ENCODE data around the gene SURF1.

SURF1 gene, protein sequence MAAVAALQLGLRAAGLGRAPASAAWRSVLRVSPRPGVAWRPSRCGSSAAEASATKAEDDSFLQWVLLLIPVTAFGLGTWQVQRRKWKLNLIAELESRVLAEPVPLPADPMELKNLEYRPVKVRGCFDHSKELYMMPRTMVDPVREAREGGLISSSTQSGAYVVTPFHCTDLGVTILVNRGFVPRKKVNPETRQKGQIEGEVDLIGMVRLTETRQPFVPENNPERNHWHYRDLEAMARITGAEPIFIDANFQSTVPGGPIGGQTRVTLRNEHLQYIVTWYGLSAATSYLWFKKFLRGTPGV

DNA sequence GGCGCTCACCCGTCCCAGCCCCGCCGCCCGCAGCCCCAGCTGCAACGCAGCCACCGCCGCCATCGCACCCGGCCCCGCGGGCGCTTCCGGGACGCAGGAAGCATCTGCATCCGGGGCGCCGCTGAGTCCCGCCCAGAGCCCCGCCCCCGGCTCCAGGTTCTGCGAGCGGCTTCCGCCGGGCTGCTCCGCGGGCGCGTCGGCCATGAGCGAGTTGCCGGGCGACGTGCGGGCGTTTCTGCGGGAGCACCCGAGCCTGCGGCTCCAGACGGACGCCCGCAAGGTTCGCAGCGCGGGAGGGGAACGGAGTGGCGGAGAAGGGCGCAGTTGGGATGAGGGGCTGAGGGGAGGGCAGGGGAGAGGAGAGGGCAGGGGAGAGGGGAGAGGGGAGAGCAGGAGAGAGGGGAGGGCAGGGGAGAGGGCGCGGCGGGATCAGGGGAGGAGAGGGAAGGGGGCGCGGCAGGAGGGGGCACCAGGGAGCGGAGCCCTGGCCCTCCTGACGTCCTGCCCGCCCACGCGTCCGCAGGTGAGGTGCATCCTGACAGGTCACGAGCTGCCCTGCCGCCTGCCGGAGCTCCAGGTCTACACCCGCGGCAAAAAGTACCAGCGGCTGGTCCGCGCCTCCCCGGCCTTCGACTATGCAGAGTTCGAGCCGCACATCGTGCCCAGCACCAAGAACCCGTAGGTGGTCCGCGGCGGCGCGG lies at the start of gene SURF1, which contains the start of gene SURF2:
Gene SURF1, minus strand, starts transcription at position 97 of the 701 bp plus-strand sequence. Its CDS starts 34 bp downstream, at position 63.
Gene SURF2, plus strand, starts transcription at position 160 of the 701 bp plus-strand sequence. Its CDS starts 43 bp downstream, at position 203.
- DNase-seq (ENCODE audit: extremely low read depth, insufficient read length): peak; percentile 90
- Histone ChIP-seq H3K4me3 (replicated peaks; ENCODE audit: low read depth, low read length) (peak within 1 kb of the TSS; percentile 85), H3K36me3 (ENCODE audit: control insufficient read depth, insufficient read depth, low read length) (peaks cover 28% of the 10 kb centered on the region), H3K27me3 (replicated peaks; ENCODE audit: control insufficient read depth, insufficient read depth, low read length) (no peaks in the 10 kb centered on the region)
- TF ChIP-seq, protein P1, sequence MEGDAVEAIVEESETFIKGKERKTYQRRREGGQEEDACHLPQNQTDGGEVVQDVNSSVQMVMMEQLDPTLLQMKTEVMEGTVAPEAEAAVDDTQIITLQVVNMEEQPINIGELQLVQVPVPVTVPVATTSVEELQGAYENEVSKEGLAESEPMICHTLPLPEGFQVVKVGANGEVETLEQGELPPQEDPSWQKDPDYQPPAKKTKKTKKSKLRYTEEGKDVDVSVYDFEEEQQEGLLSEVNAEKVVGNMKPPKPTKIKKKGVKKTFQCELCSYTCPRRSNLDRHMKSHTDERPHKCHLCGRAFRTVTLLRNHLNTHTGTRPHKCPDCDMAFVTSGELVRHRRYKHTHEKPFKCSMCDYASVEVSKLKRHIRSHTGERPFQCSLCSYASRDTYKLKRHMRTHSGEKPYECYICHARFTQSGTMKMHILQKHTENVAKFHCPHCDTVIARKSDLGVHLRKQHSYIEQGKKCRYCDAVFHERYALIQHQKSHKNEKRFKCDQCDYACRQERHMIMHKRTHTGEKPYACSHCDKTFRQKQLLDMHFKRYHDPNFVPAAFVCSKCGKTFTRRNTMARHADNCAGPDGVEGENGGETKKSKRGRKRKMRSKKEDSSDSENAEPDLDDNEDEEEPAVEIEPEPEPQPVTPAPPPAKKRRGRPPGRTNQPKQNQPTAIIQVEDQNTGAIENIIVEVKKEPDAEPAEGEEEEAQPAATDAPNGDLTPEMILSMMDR (IDR thresholded peaks at IDR 0.05; ENCODE audit: insufficient read depth, low read length, poor library complexity, severe bottlenecking): peak; percentile 42

DNA sequence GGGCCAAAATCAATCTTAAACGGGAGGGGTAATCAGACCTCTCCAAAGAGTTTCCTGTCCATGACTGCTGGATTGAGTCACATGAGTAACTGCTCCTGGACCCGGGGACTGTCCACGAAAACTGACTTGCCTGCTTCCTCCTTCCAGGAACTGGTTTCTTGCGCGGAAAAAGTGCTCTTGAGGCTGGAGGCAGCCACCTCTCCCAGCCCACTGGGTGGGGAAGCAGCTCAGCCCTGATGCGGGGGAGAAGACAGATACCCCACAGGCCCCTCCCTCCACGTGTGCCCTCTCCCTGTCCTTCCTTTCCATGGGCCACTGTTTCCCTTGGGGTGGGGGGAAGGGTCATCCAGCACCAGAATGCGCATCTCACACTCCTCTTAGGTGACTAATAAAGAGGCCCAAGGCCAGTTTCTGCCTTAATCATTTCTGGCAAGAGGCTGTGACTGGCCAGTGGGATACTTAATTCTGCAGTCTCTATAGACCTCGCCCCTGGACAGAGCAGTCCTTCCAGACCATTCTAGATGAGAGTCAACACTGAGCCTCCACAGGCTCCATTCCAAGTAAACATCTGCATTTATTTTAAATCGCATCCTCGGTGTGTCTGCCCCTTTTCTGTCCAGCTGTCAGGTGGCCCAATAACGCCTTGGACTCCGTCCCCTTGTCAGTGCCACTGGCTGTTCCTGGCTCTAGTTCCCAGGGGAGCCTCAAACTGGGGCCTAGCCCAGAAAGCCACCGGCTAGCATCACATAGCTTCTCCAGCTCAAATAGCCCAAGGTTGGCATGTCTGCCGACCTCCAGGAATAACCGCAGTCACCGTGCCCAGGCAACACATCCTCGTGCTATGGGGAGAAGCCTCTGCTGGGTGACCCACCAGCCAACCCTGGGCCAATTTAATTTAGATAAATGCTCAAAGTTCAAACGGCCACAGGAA lies 49.5 kb upstream of the SURF1 start:
- no peak overlapping the region for H3K4me3 ChIP-seq (replicated peaks; ENCODE audit: low read depth, low read length)

DNA sequence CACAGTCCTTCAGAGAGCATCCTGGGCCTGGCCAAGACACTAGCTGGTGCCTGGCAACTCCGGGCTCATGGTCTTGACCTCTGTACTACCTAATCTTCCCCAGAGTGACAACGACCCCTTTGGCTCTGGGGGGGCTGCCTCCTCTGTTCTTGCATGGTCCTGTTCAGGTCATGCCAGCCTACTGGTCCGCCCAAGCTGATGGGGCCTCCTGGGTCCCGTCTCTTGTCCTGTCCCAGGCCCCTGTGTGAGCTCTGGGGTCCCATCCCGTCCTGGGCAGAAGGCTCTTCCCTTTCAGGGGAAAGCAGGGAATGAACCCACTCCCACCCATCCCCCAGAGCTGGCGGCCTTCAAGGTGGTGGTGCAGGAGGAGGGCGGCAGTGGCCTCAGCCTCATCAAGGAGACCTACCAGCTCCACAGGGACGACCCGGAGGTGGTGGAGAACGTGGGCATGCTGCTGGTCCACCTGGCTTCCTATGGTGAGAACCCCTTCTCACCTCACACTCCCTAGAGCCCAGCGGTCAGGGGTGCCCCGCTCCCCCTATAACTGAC lies 48.2 kb upstream of the SURF1 start:
- Histone ChIP-seq H3K36me3 (ENCODE audit: control insufficient read depth, insufficient read depth, low read length) (peaks cover 30% of the 10 kb centered on the region), H3K4me3 (replicated peaks; ENCODE audit: low read depth, low read length) (no peak overlapping the region), H3K27me3 (replicated peaks; ENCODE audit: control insufficient read depth, insufficient read depth, low read length) (no peaks in the 10 kb centered on the region)
- DNase-seq (ENCODE audit: extremely low read depth, insufficient read length): no peak
- TF ChIP-seq, protein P1 (IDR thresholded peaks at IDR 0.05; ENCODE audit: insufficient read depth, low read length, poor library complexity, severe bottlenecking): no peak

More for the DNA sequence above, 49.5 kb upstream of the SURF1 start:
- Histone ChIP-seq H3K27me3 (replicated peaks; ENCODE audit: control insufficient read depth, insufficient read depth, low read length) (no peaks in the 10 kb centered on the region), H3K36me3 (ENCODE audit: control insufficient read depth, insufficient read depth, low read length) (peaks cover 39% of the 10 kb centered on the region)
- no peak for DNase-seq (ENCODE audit: extremely low read depth, insufficient read length)
- TF ChIP-seq, protein P1 (IDR thresholded peaks at IDR 0.05; ENCODE audit: insufficient read depth, low read length, poor library complexity, severe bottlenecking): no peak

DNA sequence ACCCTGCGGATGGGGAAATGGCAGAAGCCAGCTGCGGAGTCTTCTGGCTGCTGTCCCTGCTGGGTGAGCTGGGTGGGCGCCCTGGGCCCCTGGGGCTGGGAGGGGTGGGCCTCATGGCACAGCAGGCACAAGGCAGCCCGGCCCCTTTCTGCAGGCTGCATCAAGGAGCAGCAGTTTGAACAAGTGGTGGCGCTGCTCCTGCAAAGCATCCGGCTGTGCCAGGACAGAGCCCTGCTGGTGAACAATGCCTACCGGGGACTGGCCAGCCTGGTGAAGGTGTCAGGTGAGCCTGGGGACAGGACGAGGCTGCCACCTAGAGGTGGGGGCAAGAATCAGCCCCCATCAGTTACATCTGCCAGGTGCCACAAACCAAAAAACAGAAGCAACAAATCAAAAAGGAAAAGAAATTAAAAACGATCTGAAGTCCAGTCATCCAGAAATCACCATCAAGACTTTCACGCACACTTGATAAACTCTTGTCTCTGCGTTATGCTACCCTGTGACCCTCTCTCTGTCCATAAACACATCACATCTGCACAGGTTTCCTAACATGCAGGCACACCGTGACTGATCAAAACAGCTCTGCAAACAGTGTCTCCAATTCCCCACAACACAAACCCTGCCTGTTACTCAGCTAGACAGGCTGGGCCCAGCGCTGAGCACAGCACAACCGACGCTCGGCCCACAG lies 47.6 kb upstream of the SURF1 start:
- no peak for DNase-seq (ENCODE audit: extremely low read depth, insufficient read length)
- Histone ChIP-seq H3K4me3 (replicated peaks; ENCODE audit: low read depth, low read length) (no peak overlapping the region), H3K27me3 (replicated peaks; ENCODE audit: control insufficient read depth, insufficient read depth, low read length) (no peaks in the 10 kb centered on the region), H3K36me3 (ENCODE audit: control insufficient read depth, insufficient read depth, low read length) (peaks cover 28% of the 10 kb centered on the region)
- TF ChIP-seq, protein P1 (IDR thresholded peaks at IDR 0.05; ENCODE audit: insufficient read depth, low read length, poor library complexity, severe bottlenecking): peak; percentile 69

DNA sequence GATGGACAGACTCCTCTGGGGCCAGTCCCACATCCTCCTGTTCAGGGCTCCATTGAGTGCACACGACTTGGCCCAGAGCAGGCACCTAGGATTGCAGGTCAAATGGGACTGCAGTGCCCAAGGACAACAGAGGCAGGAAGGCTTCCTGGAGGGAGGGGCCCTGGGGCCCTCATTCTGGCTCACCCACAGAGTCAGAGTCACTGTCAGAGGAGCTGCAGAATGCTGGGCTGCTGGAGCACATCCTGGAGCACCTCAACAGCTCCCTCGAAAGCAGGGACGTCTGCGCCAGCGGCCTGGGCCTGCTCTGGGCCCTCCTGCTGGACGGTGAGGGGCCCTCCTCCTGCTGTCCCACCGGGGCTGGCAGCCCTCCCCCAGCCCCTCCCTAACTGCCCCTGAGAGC lies 46.4 kb upstream of the SURF1 start:
- H3K27me3 ChIP-seq (replicated peaks; ENCODE audit: control insufficient read depth, insufficient read depth, low read length): no peaks in the 10 kb centered on the region
- no peak overlapping the region for H3K4me3 ChIP-seq (replicated peaks; ENCODE audit: low read depth, low read length)
- H3K36me3 ChIP-seq (ENCODE audit: control insufficient read depth, insufficient read depth, low read length): peaks cover 26% of the 10 kb centered on the region
- TF ChIP-seq, protein P1 (IDR thresholded peaks at IDR 0.05; ENCODE audit: insufficient read depth, low read length, poor library complexity, severe bottlenecking): no peak
- no peak for DNase-seq (ENCODE audit: extremely low read depth, insufficient read length)

All from GM06990 (cell line).